PFSK-1 (cell line): Measurements from ENCODE around the gene NADSYN1.
"Not testable (repeated sequence)": the region's sequence is repeated elsewhere in the genome, so short reads cannot be mapped to it uniquely, and the experiment has no call there.

ENCODE experiments used
- FOXP2 ChIP-seq: optimal IDR thresholded peaks from 2 replicates; pipeline ENCODE3; 2011; ENCODE audit warnings: borderline replicate concordance, control low read depth, inconsistent platforms; ENCODE audit not compliant: insufficient read depth; ENCODE audit errors: extremely low read length, extremely low read depth
- POLR2AphosphoS5 ChIP-seq: IDR thresholded peaks from 2 replicates; pipeline ENCODE4 v1.6.1; 2012; ENCODE audit warnings: low read depth, mild to moderate bottlenecking, control low read depth, low read length, moderate library complexity
- REST ChIP-seq, 2 experiments: IDR thresholded peaks; 2 replicates each; pipeline versions ENCODE4 v1.6.1 to v1.8.0; 2011 to 2012; ENCODE audit warnings: low read depth in 2 of 2, low read length in 2 of 2, control low read depth in 1 of 2, inconsistent platforms in 1 of 2, mild to moderate bottlenecking in 1 of 2, moderate library complexity in 1 of 2; ENCODE audit not compliant: insufficient read depth in 1 of 2
- SIN3A ChIP-seq: IDR thresholded peaks from 2 replicates; pipeline ENCODE4 v1.6.1; 2012; ENCODE audit warnings: mild to moderate bottlenecking, low read length, moderate library complexity, borderline replicate concordance; ENCODE audit not compliant: insufficient read depth
- TAF1 ChIP-seq: IDR thresholded peaks from 2 replicates; pipeline ENCODE4 v1.6.1; 2012; ENCODE audit warnings: low read length, control low read depth, borderline replicate concordance; ENCODE audit not compliant: insufficient read depth

NADSYN1 gene

DNA sequence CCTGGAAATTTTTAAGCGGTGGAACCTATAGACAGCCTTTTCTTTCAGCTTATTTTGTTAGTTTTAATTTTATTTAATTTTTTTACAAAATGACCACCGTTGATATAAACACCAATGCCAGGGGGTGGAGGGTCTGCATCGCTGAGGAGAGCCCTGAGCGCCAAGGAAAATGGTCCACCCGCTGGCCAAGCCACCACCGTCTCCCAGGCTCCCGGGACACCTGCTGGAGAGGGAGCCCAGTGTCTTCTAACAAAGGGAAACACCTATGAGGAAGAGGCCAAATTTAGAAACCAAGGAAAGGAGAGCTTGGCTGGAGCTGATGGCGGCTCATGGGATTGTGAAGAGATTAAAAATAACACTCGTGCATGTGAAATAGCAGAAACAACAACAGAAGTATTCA, 84.5 kb downstream of the NADSYN1 start:
- no peak for TF ChIP-seq TAF1
- TF ChIP-seq FOXP2 = no peak
- TF ChIP-seq POLR2AphosphoS5 = no peak
- no peak for TF ChIP-seq SIN3A
- TF ChIP-seq REST (IDR thresholded peaks at IDR 0.05; ENCODE audit: insufficient read depth in 1 of 2, low read depth in 2 of 2, low read length in 2 of 2) = no peak

DNA sequence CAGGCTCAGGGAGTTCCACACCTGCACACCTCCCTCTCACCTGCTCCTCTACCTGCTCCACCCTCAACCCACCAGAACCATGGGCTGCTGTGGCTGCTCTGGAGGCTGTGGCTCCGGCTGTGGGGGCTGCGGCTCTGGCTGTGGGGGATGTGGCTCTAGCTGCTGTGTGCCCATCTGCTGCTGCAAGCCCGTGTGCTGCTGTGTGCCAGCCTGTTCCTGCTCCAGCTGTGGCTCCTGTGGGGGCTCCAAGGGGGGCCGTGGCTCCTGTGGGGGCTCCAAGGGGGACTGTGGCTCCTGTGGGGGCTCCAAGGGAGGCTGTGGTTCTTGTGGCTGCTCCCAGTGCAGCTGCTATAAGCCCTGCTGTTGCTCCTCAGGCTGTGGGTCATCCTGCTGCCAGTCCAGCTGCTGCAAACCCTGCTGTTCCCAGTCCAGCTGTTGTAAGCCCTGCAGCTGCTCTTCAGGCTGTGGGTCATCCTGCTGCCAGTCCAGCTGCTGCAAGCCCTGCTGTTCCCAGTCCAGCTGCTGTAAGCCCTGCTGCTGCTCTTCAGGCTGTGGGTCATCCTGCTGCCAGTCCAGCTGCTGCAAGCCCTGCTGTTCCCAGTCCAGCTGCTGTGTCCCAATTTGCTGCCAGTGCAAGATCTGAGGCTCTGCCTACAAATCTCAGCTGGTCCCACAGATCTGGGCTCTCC, 85.1 kb downstream of the NADSYN1 start, which contains the start of gene KRTAP5-8:
Gene KRTAP5-8 (plus strand): TSS at position 49 of the 689 bp plus-strand sequence. CDS start 31 bp downstream, at position 80.
- TF ChIP-seq REST (IDR thresholded peaks at IDR 0.05; ENCODE audit: insufficient read depth in 1 of 2, low read depth in 2 of 2, low read length in 2 of 2); TAF1; FOXP2: not testable (repeated sequence)

GRCh38 chr11:71538666-71538990, 85.6 kb downstream of the NADSYN1 start:
- TF ChIP-seq FOXP2 = no peak
- no peak for TF ChIP-seq SIN3A
- TF ChIP-seq REST (IDR thresholded peaks at IDR 0.05; ENCODE audit: insufficient read depth in 1 of 2, low read depth in 2 of 2, low read length in 2 of 2) = no peak
- TF ChIP-seq POLR2AphosphoS5 = no peak
- TF ChIP-seq TAF1 = no peak

GRCh38 chr11:71539017-71539416, 86.0 kb downstream of the NADSYN1 start:
- no peak for TF ChIP-seq POLR2AphosphoS5
- no peak for TF ChIP-seq SIN3A
- no peak for TF ChIP-seq FOXP2
- no peak for TF ChIP-seq TAF1
- TF ChIP-seq REST (IDR thresholded peaks at IDR 0.05; ENCODE audit: insufficient read depth in 1 of 2, low read depth in 2 of 2, low read length in 2 of 2) = no peak
